HL-60 (cell line): ENCODE data around the gene LMO4.

Source experiments
- CTCF ChIP-seq: IDR thresholded peaks from one replicate; pipeline ENCODE4 v1.5.1; 2011; ENCODE audit warnings: low read length, control low read depth, inconsistent platforms; ENCODE audit not compliant: insufficient read depth
- POLR2AphosphoS5 ChIP-seq: IDR thresholded peaks from 2 replicates; pipeline ENCODE4 v1.6.1; 2012; ENCODE audit warnings: low read depth
- REST ChIP-seq: IDR thresholded peaks from 2 replicates; pipeline ENCODE4 v1.6.1; 2012; ENCODE audit warnings: low read depth; ENCODE audit not compliant: insufficient replicate concordance

GRCh38 chr1:87336623-87337067 is 8.0 kb downstream of the LMO4 start:
- no peak for TF ChIP-seq POLR2AphosphoS5
- no peak for TF ChIP-seq CTCF
- no peak for TF ChIP-seq REST
